Measurements from ENCODE around the gene CRELD1.

DNA sequence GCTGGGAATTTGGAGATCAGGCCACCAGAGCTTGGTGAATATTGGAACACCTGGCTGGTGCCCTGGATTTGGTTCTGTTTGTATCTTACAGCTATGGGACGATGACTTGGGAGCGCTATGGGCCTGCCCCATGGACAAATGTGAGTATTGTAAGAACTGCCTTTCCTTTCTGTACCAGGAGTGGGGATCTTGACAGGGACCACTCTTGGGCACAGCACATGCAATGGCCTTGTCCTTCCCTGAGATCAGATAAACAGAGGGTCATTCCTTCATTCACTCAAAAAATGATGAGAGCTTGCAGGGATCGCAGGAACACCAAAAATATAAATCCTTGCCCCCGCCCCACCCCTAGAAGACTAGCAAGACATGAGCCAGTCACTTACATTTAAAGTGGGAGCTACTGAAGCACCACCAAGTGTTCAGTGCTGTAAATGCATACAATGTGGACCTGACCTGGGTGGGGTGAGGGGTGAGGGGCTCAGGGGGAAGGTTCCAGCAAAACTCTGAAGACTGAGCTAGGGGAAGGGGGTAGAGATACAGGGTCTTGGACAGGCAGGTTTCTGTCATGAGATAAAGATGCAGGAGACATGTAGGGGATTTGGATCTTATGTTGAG is 2.7 kb upstream of the CRELD1 start:
- TF ChIP-seq POLR2AphosphoS5 (IDR thresholded peaks at IDR 0.05; ENCODE audit: low read depth, low read length) (no peak), FOXP2 (optimal IDR thresholded peaks at IDR 0.05; ENCODE audit: borderline replicate concordance, extremely low read depth, extremely low read length, insufficient read depth) (no peak), TAF1 (IDR thresholded peaks at IDR 0.05; ENCODE audit: borderline replicate concordance, insufficient read depth, low read length) (no peak)
- TF ChIP-seq, protein P1, sequence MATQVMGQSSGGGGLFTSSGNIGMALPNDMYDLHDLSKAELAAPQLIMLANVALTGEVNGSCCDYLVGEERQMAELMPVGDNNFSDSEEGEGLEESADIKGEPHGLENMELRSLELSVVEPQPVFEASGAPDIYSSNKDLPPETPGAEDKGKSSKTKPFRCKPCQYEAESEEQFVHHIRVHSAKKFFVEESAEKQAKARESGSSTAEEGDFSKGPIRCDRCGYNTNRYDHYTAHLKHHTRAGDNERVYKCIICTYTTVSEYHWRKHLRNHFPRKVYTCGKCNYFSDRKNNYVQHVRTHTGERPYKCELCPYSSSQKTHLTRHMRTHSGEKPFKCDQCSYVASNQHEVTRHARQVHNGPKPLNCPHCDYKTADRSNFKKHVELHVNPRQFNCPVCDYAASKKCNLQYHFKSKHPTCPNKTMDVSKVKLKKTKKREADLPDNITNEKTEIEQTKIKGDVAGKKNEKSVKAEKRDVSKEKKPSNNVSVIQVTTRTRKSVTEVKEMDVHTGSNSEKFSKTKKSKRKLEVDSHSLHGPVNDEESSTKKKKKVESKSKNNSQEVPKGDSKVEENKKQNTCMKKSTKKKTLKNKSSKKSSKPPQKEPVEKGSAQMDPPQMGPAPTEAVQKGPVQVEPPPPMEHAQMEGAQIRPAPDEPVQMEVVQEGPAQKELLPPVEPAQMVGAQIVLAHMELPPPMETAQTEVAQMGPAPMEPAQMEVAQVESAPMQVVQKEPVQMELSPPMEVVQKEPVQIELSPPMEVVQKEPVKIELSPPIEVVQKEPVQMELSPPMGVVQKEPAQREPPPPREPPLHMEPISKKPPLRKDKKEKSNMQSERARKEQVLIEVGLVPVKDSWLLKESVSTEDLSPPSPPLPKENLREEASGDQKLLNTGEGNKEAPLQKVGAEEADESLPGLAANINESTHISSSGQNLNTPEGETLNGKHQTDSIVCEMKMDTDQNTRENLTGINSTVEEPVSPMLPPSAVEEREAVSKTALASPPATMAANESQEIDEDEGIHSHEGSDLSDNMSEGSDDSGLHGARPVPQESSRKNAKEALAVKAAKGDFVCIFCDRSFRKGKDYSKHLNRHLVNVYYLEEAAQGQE (IDR thresholded peaks at IDR 0.05; ENCODE audit: insufficient read depth in 1 of 2, low read depth in 2 of 2, low read length in 2 of 2), result no peak

All from PFSK-1 (cell line).